ENCODE results near the gene NDUFA9.

Gene NDUFA9

GRCh38 chr12:4648501-4649357 lies at the start of gene NDUFA9, which contains the start of gene AKAP3:
Gene NDUFA9 (plus strand): TSS chr12:4649114. CDS start chr12:4649127, 13 bp downstream.
Gene AKAP3 (minus strand): TSS chr12:4649051. CDS start chr12:4638196, 10,855 bp downstream.
- peak in 54 of 56 donors; percentile 40 to 92 (median 82) for DNase-seq

- no peak for DNase-seq
Observed at GRCh38 chr12:4603421-4603820, 45.5 kb upstream of the NDUFA9 start.

GRCh38 chr12:4603946-4604345 lies 45.0 kb upstream of the NDUFA9 start:
- DNase-seq = no peak

- peak; percentile 29 to 91 (median 68) for DNase-seq
Observed at GRCh38 chr12:4604684-4605193, 44.2 kb upstream of the NDUFA9 start.

- DNase-seq = no peak
Observed at GRCh38 chr12:4607056-4607455, 41.9 kb upstream of the NDUFA9 start.

- no peak for DNase-seq
Observed at GRCh38 chr12:4609071-4609470, 39.8 kb upstream of the NDUFA9 start.

- no peak for DNase-seq
Observed at GRCh38 chr12:4610481-4610880, 38.4 kb upstream of the NDUFA9 start.

- DNase-seq = peak in 32 of 56 donors; percentile 0 to 60 (median 18)
Observed at GRCh38 chr12:4615667-4616066, 33.2 kb upstream of the NDUFA9 start.

GRCh38 chr12:4621511-4621910 lies 27.4 kb upstream of the NDUFA9 start:
- no peak for DNase-seq

- DNase-seq = no peak
Observed at GRCh38 chr12:4626543-4626942, 22.4 kb upstream of the NDUFA9 start.

- no peak for DNase-seq
Observed at GRCh38 chr12:4628406-4628805, 20.5 kb upstream of the NDUFA9 start.

- DNase-seq = no peak
Observed at GRCh38 chr12:4630262-4630661, 18.7 kb upstream of the NDUFA9 start.

- DNase-seq = no peak
Observed at GRCh38 chr12:4643747-4644146, 5.2 kb upstream of the NDUFA9 start.

- no peak for DNase-seq
Observed at GRCh38 chr12:4645023-4645422, 3.9 kb upstream of the NDUFA9 start.

- no peak for DNase-seq
Observed at GRCh38 chr12:4648104-4648500, 812 bp upstream of the NDUFA9 start.

GRCh38 chr12:4649358-4649661 lies 396 bp downstream of the NDUFA9 start:
- DNase-seq = no peak

GRCh38 chr12:4653257-4653656 lies 4.3 kb downstream of the NDUFA9 start:
- no peak for DNase-seq

- no peak for DNase-seq
Observed at GRCh38 chr12:4653691-4654090, 4.8 kb downstream of the NDUFA9 start.

- DNase-seq = no peak
Observed at GRCh38 chr12:4663971-4664505, 15.1 kb downstream of the NDUFA9 start.

GRCh38 chr12:4665236-4665635 lies 16.3 kb downstream of the NDUFA9 start:
- DNase-seq = no peak

- no peak for DNase-seq
Observed at GRCh38 chr12:4679711-4680110, 30.8 kb downstream of the NDUFA9 start.

GRCh38 chr12:4681732-4682131 lies 32.8 kb downstream of the NDUFA9 start:
- DNase-seq = no peak

- DNase-seq = no peak
Observed at GRCh38 chr12:4685317-4685716, 36.4 kb downstream of the NDUFA9 start.

All from nucleus accumbens (tissue), 56 donors.